ENCODE results near the gene EFCC1.

DNA sequence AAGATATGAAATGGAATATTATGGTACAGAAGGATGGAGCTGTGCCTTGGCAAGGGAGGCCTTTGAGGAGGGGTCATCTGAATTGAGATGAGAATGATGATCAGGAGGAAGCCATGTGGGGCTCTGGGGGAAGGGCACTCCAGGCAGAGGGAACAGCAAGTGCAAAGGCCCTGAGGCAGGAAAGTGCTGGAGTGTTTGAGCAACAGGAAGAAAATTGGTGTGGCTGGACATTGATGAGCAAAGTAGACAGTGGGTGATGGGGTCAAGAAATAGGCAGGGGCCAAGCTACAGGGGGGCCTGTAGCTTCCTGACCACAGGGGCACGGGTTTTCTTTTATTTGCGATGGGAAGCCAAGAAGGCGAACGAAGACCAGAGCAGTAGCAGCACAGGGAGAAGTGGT, 56.1 kb downstream of the EFCC1 start:
- TF ChIP-seq, protein P1, sequence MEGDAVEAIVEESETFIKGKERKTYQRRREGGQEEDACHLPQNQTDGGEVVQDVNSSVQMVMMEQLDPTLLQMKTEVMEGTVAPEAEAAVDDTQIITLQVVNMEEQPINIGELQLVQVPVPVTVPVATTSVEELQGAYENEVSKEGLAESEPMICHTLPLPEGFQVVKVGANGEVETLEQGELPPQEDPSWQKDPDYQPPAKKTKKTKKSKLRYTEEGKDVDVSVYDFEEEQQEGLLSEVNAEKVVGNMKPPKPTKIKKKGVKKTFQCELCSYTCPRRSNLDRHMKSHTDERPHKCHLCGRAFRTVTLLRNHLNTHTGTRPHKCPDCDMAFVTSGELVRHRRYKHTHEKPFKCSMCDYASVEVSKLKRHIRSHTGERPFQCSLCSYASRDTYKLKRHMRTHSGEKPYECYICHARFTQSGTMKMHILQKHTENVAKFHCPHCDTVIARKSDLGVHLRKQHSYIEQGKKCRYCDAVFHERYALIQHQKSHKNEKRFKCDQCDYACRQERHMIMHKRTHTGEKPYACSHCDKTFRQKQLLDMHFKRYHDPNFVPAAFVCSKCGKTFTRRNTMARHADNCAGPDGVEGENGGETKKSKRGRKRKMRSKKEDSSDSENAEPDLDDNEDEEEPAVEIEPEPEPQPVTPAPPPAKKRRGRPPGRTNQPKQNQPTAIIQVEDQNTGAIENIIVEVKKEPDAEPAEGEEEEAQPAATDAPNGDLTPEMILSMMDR (IDR thresholded peaks at IDR 0.05; ENCODE audit: poor library complexity), result no peak
- TF ChIP-seq EZH2 (IDR thresholded peaks at IDR 0.05; ENCODE audit: borderline replicate concordance) (no peak), EZH2phosphoT487 (IDR thresholded peaks at IDR 0.05; ENCODE audit: low read depth, severe bottlenecking, unreplicated experiment) (no peak)
